ENCODE data around the gene AUTS2.
A peak's percentile ranks its signal among the peaks of the same experiment; 100 is the strongest.

Gene AUTS2

DNA sequence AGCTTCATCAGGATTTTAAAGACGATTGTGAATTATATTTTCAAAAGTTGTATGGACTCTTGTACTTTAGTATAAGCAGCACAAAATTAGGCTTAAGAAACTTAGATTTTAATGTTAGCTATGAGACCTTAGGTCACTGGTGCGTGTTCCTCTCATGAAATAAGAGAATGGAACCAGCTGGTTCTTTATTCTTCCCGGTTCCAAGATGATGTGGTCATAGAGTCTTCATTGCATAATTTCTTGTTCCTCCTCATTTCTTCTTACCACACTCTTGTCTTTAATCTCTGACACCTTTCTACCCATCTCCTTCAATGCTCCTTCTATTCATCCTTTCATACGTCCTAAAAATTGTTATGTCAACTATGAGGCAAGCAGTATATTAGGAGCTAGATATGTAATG, 437.2 kb downstream of the AUTS2 start:
- DNase-seq (ENCODE audit: low spot score) = no peak

DNA sequence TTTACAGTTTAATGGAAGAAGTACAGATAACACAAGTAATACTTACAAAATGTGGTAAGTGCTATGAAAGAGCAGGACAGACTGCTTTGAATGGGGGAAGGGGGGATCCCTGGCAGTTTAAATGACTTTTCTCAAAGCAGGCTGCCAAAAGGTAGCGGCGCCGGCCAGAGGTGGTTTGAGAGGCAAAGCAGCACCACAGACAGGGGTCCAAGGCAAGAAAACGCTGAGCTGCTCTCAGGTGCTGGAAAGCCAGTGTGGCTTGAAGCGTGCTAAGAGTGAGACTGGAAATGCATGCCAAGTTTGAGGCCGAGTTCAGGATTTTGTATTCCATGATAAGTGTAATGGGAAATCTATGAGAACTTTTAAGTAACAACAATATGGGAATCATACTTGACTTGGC, 437.7 kb downstream of the AUTS2 start:
- DNase-seq (ENCODE audit: low spot score) = no peak

DNA sequence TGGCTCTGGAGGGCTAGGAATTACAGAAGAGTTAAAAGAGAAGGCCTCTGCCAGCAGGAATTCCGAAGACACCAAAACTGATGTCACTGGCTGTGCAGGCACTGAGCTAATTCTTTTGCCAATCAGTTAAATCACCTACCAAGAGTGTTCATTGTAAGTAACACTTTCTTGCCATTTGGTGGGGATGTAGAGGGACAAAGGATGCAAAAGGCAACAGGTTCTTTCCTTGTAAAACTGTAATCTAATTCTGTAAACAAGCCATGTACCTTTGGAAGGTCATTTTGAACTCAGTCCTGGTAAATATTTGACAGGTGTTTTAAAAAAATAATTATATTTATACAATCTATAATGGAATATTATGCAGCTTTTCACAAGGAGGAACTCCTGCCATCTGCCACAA, 438.4 kb downstream of the AUTS2 start:
- DNase-seq (ENCODE audit: low spot score) = no peak

DNA sequence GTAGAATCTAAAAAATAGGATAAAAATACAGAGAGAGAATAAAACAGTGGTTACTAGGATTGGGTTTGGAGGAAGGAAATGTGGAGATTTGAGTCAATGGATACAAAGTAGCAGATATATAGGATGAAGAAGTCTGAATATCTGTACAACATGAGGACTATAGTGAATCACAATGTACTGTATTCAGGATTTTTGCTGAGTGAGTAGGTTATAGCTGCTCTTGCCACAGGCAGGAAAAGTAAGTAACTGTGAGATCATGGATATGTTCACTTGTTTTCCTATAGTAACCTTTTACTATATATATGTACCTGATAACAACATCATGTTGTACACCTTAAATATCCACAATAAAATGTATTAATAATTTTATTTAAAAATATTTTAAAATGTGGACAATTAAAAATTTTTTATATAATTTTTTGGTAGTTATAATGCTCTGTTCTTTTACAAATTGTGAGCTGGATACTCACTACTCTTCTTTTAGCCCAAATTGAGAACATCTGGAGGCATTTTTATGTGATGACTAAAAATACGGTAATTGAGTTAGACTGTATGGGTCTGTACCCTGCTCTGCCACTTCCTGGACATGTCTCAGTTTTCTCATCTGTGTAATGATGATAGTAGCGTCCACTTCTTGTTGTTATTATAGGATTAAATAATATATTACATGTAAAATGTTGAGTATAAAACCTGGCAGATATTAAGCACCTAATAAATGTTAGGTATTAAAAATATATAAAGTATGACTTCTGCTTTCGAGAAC, 439.1 kb downstream of the AUTS2 start:
- no peak for DNase-seq (ENCODE audit: low spot score)

DNA sequence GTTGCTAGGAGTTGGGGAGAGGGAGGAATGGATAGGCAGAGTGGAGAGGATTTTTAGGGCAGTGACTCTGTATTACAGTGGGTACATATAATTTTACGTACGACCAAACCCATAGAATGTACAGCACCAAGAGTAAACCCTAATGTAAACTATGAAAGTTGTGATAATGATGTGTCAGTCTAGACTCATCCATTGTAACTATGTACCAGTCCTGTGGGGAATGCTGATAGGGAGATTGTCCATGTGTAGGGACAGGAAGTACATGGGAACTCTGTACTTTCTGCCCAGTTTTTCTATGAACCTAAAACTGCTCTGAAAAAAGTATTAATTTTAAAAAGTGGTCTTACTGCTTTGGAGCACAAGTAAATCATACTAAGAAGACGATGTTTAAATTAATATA, 441.8 kb downstream of the AUTS2 start:
- DNase-seq (ENCODE audit: low spot score) = no peak

DNA sequence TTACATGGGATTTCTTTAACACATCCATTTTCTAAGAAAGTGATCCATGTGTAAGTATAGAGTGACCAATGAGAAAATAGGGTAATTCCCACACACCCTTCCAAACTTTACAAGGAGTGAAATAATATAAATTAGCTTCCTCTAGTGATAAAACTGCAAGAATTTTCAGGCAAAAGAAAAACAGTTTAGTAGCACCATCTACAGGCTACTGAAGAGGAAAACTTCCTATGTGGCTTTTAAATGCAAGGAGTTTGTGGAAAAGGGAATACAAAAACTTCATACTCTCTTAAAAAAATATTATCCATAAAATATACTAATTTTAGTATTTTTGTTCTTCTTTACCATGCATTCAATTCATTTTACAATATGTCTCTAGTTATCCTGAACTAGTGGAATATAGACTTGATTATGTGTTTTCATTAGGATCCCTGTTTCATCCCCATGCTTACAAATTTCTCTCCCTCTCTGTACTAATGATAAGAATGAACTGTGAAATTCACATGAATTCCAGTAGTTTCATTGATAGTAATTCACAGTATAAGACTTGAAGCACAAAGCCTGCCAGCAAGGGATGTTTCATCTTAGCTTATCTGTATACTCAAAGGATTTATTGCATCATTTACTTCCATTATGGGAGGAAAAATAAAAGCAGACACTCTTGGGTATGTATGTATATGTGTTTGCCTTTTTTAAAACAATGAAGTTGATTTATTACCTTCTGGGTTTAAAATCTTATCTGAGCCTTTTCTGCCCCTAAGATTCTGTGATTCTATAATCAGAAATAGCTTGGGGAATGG, 442.9 kb downstream of the AUTS2 start:
- DNase-seq (ENCODE audit: low spot score) = peak; percentile 18

DNA sequence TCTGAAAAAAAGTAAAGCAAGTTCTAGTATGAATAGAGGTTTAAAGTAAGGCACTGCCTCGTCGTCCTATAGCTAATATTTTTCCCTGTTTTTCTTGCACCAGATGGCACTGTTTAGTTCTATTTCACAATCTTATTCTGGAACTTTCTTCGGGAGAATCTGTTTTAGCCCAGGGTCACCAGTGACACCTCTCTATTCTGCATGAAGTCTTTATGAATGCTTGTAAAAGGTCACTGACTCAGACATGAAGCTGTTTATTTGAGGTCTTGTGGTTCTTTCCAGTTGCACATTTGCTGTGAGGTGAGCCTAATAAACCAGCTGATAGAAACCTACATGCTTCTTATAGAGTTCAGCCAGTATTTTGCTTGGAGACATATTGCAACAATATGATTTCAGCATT, 444.3 kb downstream of the AUTS2 start:
- no peak for DNase-seq (ENCODE audit: low spot score)

DNA sequence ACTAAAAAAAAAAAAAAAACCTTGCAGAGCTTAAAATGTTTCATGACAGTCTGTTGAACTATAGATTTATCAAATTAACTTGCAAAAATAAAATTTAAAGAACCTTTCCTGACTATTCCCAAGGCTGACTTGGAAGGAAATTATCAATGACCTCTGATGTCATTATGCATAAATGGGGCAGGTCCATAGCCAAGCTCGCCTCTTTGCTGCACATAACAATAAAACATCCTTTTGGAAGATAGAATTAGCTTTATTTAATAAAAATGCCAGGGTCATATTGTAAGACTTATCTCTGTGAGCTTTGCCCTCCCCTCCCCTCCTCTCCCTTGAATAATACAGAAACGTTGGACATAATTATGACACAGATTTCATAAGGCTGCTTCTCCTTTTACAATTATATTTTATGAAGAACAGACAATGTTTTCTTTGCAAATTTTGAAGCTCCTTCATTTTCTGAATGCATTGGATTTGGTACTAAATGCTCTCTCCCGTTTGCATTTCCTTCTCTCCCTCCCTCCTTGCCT, 444.8 kb downstream of the AUTS2 start:
- no peak for DNase-seq (ENCODE audit: low spot score)

DNA sequence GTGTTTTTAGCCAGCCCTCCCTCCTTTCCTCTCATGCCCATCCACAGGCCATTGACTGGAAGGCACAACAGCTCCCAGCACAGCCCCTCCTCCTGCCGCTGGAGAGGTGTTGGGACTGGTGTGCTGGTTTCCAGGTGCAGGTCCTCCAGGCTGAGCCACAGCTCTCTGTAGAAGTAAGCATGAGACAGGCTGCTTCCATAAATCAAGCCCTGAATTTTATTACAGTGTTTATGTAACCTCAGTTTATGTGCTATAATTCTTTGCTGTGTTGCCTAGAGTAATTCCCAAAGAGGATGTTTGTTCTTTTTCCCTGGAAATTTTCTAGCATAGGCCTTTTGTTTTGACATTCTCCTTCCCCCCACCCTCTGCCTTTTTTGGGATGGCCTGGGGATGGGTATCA, 445.8 kb downstream of the AUTS2 start:
- DNase-seq (ENCODE audit: low spot score) = no peak

DNA sequence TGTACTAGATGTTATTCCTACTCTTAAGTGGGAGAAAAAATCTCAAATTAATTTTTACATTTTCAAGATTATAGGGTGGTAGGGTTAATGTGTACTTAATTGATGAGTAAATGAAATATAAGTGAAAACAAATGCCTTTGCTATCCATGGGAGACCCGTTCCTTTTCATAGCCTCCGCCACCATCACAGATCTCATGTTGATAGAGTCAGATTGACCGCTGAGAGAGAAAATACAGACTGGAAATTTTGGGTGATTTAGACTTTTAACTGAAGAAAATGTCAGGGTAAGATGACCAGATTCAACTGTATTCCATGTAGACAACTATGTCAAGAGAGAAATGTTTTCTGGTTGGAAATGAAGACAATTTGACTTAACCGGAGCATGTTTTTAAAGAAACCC, 446.2 kb downstream of the AUTS2 start:
- no peak for DNase-seq (ENCODE audit: low spot score)

DNA sequence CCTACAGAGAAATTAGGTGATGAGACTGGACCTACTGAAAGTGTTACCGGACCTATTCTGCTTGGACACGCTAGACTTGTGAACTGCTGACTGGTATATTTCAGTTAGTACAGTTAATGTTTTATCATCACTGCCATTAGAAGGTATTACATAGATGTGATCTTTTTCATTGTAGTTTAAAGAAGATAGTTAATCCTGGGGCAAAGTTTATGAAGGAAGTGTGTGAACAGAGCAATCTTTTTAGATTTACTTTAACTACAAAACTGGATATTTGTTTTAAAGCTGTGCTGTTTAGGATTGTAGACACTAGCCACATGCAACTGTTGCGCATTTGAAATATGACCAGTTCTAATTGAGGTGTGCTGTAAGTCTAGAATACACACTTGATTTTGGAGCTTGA, 446.7 kb downstream of the AUTS2 start:
- no peak for DNase-seq (ENCODE audit: low spot score)

DNA sequence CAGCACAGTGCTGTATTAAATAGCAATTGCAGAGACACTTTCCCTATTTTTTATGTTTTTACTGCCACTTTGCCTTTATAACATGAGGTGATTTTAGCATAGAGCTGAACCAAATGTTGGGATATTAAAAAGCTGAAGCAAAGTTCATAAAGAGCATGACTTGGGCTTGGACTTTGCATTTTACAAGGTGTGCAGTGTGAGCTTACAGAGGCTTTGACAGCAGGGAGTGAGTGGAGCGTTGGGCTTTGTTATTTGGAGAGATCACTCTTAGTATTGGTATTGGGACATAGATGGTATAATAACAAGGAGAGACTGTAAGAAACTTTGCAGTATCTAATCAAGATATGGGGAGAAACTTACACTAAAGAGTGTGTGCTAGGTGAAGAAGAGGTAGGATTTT, 449.1 kb downstream of the AUTS2 start:
- no peak for DNase-seq (ENCODE audit: low spot score)

DNA sequence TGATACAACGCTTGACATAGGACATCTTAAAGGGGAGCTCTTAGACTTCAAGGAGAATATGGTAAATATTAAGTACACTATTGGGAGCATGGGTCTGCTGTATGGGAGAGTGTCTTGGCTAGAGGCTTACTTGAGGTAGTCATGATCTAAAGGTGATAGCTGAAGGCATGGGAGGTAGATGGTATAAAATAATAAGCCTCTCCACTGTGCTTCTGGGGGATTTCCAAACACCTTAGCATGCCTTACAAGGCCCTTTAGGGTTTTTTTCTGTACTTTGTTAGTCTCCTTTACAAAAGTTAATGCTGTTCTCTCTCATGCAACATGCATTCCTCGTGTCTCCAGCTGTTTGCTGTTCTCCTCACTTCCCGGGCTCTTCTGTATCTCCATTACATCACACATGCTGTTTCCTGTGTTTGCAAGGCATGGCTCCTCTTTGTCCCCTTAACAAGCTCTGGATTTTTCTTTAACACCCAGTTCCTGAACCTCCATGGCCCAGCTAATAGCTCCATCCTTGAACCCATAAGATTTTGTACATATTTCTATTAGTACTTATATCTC, 449.7 kb downstream of the AUTS2 start:
- DNase-seq (ENCODE audit: low spot score) = no peak

DNA sequence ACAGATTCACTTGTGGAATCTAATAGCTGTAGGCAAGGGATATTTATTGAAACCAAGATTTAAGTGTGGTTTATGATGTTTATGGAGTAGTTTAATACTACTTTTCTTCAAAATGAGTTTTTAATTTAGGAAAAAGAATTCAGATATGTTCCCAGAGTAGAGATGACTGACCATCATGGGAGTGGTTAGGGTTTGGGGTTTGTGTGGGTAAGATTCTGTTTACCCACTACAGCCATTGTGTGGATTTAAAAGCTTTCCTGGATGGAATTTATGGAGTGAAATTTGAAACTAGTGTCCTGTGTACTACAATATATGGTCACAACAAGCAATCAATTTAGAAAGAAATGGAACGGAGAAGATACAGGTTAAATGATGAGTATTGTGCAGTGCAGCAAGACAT, 453.5 kb downstream of the AUTS2 start:
- no peak for DNase-seq (ENCODE audit: low spot score)

DNA sequence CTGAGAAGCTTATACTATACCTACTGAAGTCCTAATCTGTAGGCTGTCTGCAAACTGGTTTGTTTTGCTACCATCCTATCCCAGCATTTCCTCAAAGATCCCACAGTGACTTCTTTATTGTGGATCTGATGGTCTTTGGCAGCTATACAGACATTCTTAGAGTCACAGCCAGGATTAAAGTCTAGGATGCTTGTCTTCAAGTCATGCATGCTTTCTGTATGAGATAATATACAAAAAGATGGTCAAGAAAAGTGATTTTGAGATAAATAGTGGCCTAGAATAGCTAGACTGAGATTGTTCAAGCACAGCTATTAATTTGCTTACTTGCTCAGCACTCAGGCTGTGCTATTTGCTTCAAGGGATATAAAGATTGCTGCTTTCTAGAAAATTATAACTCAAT, 454.4 kb downstream of the AUTS2 start:
- DNase-seq (ENCODE audit: low spot score) = no peak

DNA sequence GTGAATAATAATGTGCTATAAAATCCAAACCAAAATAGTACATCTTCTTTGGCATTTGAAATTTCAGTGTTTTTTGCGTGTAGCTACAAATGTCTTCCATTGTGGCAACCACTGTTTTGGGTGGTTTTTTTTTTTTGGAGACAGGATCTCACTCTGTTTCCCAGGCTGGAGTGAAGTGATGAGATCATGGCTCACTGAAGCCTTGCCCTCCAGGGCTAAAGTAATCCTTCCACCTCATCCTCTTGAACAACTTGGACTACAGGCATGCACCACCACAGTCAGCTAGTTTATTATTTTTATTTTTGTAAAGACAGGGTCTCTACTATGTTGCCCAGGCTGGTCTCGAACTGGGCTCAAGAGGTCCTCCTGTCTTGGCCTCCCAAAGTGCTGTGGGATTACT, 455.1 kb downstream of the AUTS2 start:
- DNase-seq (ENCODE audit: low spot score) = no peak

DNA sequence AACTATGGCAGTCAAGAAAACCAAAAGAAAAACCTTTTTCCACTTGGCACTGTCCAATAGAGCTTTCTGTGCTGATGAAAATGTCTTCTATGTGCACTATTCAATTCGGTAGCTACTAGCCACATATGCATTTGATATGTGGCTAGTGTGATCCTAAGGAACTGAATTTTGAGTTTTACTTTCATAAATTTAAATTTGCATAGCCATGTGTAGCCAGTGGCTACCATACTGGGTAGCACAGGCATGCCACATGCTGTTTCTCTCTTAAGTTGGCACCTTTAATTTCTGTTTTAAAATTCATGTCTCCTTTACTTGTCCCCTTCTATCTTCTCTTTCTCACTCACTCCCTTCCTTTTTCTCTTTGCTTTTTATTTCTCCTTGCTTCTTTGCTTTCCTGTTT, 455.7 kb downstream of the AUTS2 start:
- DNase-seq (ENCODE audit: low spot score) = no peak

DNA sequence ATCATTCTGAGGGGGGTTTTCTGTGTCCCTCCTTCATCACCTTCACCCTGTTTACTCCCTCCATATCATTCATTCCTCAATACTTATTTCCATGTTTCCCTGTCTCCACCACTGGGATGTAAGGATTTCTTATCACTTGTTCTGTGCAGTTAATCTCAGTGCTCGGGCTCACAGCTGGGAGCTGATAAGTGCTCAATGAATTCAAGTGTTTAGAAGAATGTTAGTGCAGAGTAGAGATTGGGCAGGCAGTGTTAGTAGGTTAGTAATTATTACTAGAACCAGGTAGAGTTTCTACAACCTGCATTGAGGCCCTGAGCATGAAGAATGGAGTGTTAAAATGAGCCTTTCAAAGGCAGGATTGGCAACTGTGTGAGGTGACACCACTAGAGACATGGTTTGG, 458.1 kb downstream of the AUTS2 start:
- no peak for DNase-seq (ENCODE audit: low spot score)

DNA sequence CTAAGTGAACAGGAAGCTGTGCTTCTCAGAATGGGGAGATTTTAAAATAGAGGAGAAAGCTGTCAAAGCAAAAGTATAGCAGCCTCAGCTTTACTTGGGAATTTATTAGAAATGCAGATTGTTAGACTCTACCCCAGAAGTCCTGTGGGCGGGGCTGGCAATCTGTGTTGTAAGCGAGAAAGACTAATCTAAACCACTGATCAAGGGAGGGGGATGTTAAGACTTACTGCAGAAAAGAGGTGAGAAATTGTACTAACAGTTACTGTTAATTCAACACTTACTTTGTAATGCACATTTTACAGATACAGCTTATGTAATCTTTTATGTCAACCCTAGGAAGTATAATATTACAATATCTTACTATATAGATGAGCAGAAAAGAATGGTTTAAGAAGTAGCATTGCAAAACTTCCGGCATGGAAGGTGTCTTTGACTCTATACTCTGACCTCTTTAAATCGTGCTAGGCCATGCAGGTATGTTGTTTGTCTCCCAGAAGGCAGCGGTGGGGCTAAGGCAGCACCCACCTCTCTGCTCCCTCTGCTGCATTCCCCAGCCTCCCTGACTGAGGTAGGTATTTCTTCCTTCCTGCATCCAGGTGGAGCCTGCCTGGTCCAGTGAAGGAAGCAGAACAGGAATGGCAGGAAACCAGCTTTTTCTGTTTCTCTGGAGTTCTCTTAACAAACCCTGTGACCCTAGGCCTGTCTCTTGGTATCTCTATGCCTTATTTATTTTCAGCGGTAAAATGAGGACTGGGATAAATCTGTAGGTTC, 462.2 kb downstream of the AUTS2 start:
- peak; percentile 48 for DNase-seq (ENCODE audit: low spot score)

DNA sequence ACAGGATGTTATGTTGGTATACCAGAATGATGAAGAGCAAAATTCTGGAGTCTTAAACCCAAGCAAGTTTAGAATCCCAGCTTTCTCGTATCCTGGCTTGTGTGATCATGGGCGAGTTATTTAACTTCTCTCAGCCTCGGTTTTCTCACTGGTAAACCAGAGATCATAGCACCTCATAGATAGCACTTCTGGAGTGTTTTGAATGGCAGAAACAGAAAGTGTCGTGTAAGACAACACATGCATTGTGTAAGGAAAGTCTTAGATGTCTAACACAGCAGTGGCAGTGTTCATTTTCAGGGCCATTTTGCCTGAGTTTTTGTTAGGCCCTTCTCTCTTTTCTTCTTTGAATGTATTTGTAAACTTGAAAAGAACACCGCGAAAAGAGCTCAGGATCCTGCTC, 465.1 kb downstream of the AUTS2 start:
- no peak for DNase-seq (ENCODE audit: low spot score)

DNA sequence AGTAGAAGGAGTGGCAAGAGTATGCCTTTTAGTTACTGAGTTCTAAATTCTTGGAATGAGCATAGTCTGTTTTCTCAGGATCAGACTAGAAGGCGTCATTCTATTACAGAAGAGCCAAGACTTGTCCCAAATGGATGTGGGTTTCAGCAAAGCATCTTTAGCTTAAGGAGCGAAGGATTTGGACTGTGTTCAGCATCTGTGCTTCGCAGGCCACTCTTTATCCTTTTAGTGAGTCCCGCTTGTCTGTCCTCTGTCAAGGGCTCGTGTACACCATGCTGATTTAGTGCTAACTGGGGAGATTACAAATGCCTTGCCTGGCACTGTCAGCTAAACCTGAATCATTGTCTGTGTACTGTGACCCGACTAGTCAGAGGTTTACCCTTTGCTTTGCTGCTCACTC, 465.7 kb downstream of the AUTS2 start:
- DNase-seq (ENCODE audit: low spot score) = no peak

DNA sequence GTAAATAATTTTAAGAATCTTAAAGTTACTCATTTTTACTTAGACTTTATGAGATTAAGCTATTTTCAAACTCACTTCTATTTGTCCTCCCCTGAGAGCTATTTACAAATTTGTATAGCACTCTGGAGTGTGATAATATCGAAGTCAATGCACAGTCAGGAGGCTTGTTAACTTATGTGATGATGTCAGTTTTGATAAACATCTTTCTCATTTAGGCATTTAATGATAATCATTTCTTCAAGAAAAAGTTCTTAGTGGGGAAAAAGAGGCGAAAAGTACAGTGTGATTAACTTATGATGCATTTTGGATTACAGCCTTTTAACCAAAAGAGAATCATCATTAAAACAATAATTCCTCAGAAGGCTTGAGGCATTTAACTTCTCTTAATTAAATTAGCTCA, 468.6 kb downstream of the AUTS2 start:
- no peak for DNase-seq (ENCODE audit: low spot score)
